Neuron (in vitro differentiated cells): ENCODE results near the gene PACRG.

Experiments
- H2AFZ ChIP-seq: one replicate; pipeline ENCODE4 v1.6.1; 2013; ENCODE audit warnings: low read depth, mild to moderate bottlenecking, inconsistent platforms, low read length, moderate library complexity
- H3K27me3 ChIP-seq: one replicate; pipeline ENCODE4 v1.6.1; 2013; ENCODE audit warnings: low read length; ENCODE audit not compliant: insufficient read depth
- H3K36me3 ChIP-seq: one replicate; pipeline ENCODE4 v1.6.1; 2013; ENCODE audit warnings: low read length; ENCODE audit not compliant: insufficient read depth
- H3K4me1 ChIP-seq: one replicate; pipeline ENCODE4 v1.6.1; 2013; ENCODE audit warnings: low read length; ENCODE audit not compliant: insufficient read depth
- H3K4me3 ChIP-seq: 2 replicates; pipeline ENCODE4 v1.5.1; 2013; ENCODE audit warnings: mild to moderate bottlenecking, low read length, moderate library complexity
- H3K9me3 ChIP-seq: one replicate; pipeline ENCODE4 v1.6.1; 2013; ENCODE audit warnings: low read length

PACRG gene

DNA sequence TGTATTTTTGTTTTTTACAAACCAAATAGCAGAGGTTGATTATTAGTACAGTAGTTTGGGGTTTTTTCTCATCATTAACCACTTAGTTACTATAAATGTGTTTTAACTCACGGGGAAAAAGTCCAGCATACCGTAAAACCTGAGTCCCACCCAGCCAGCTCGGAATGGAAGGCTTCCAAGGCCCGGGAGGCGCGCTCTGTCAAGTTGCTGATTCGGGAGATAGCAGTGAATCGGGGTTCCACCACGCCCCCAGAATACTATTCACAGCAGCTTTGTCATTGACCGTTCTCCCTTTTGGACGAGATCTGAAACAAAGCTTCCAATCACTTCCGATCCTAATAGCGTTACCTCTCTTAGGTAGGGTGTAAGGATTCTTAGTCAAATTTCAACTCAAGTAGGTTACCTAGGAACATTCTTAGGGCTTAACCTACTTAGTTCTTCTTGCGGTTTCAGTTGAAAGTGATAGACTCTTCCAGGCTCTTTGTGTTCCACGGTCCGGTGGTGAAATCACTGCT lies 453.9 kb downstream of the PACRG start:
- H2AFZ ChIP-seq, result no peak overlapping the region
- no peak overlapping the region for H3K4me3 ChIP-seq
- H3K27me3 ChIP-seq, result no peaks in the 10 kb centered on the region
- peaks cover 14% of the 10 kb centered on the region for H3K4me1 ChIP-seq
- no peaks in the 10 kb centered on the region for H3K36me3 ChIP-seq
- H3K9me3 ChIP-seq, result no peaks in the 10 kb centered on the region

DNA sequence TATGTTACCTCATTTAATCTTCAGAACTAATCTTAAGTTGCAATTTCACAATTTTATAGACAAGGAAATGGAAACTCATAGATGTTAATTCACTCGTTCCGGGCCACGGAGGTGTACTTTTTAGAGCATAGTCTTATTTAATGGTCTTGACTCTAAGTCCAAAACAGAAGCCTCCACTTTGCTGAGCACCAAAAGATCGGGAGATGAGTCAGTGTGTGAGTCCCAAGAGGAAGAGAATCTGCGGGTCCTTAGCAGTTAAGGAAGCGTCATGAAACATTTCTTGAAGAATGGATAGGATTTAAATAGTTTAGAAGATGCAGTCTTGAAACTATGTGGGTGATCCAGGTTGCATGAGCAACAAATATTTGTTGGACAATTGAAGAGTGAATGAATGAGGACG lies 454.9 kb downstream of the PACRG start:
- Histone ChIP-seq H3K9me3 (no peaks in the 10 kb centered on the region), H3K4me1 (peaks cover 14% of the 10 kb centered on the region), H2AFZ (no peak overlapping the region), H3K4me3 (no peak overlapping the region), H3K36me3 (no peaks in the 10 kb centered on the region), H3K27me3 (no peaks in the 10 kb centered on the region)

DNA sequence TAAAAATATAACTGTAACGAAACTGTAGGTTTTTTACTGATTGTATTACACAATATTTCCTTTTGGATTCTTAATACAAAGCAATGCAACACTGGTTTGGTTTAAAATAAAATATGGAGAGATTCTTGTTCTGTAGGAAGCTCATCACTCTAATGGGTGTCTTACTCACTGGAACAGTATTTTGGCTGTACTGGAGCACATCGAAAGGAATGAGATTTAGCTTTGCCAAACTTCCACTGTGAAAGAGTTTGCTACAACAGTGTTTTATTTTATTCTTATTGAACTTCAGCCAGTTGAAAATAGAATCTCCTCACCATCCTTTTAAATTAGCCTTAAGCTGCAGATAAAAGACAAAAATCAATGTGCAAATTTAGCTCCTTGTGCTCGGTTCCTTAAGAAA lies 456.0 kb downstream of the PACRG start:
- no peaks in the 10 kb centered on the region for H3K27me3 ChIP-seq
- no peak overlapping the region for H3K4me3 ChIP-seq

DNA sequence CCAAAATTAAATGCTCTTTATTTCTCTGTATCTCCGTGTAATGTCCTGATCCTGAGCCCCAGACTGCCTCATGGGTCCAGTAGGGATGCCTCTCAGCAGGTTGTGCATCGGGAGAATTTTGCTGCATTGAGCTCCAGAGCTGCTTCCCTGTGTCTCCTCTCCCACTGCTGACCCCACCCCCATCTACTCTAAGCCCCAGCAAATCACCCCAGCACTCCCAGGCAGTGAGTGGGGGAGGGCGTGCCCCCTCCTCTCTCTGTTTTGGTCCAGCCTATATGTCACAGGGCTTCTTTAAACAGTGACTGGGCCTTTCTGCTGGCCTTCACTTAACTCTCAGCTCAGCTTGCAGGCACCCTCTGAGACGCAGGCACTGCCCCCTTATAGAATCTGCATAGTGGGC lies 458.0 kb downstream of the PACRG start:
- Histone ChIP-seq H3K9me3 (peaks cover 2% of the 10 kb centered on the region), H3K36me3 (no peaks in the 10 kb centered on the region), H3K4me3 (no peak overlapping the region), H2AFZ (no peak overlapping the region), H3K27me3 (no peaks in the 10 kb centered on the region), H3K4me1 (peaks cover 22% of the 10 kb centered on the region)

More for the DNA sequence above, 456.0 kb downstream of the PACRG start:
- Histone ChIP-seq H3K9me3 (no peaks in the 10 kb centered on the region), H2AFZ (no peak overlapping the region), H3K4me1 (peaks cover 20% of the 10 kb centered on the region), H3K36me3 (no peaks in the 10 kb centered on the region)

DNA sequence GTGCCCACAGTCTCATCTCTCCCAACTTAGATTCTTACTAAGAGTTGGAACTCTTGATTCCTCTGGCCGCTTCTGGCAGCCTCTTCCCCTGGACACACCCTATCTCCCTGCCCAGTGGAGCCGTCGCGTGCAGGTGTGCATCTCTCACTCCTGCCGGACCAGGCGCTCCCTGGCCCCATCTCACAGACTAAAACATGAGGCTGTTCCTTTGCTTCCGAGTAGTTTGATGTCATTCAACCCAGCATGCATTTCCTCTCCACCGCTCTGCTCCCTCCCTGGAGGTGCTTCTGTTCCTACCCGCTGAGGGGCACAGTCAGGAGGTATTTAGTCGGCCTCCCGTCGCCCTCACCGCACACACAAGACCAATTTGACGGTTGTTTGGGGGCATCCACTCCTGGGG lies 458.8 kb downstream of the PACRG start:
- Histone ChIP-seq H3K36me3 (no peaks in the 10 kb centered on the region), H3K4me3 (no peak overlapping the region), H2AFZ (no peak overlapping the region), H3K27me3 (no peaks in the 10 kb centered on the region), H3K4me1 (peaks cover 17% of the 10 kb centered on the region), H3K9me3 (peaks cover 4% of the 10 kb centered on the region)

DNA sequence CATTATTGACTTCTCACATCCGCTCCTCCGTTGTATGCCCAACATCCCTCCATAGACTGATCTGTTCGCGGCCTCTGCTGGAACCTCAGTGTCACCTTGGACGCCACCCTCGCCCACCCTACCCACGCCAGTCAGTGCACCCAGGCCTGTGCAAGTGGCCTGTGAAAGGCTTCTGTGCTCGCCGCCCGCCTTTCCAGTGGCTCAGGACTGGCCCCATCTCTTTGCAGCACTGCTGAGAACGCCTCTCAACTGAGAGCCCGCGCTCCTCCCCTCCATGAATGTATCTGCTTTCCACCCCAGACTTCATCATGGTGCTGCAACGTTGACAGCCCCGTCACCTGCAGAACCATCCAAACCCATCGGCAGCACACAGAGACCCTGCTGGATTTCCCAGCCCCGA lies 459.4 kb downstream of the PACRG start:
- Histone ChIP-seq H3K36me3 (no peaks in the 10 kb centered on the region), H2AFZ (no peak overlapping the region), H3K4me3 (no peak overlapping the region), H3K9me3 (peaks cover 4% of the 10 kb centered on the region), H3K27me3 (no peaks in the 10 kb centered on the region), H3K4me1 (peaks cover 22% of the 10 kb centered on the region)

DNA sequence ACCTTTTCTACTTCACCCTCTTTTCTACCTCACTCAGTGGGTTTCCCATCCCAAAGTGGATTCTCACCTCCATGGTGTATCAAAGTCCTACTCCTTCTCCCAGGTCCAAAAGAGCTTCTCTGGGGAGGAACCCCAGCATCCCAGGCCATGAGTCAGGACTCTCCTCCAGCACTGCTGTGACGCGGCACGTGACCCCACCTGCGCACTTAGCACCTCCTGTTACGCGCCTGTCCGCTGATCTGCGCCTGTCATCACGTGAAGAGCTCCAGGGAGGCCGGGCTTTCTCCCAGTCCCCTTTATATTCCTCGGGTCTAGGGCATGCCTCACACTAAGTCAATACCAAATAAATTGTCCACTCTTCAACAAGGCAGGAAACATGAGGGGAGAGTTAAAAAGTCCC lies 459.8 kb downstream of the PACRG start:
- peaks cover 26% of the 10 kb centered on the region for H3K4me1 ChIP-seq
- no peaks in the 10 kb centered on the region for H3K27me3 ChIP-seq
- no peak overlapping the region for H3K4me3 ChIP-seq
- H2AFZ ChIP-seq, result no peak overlapping the region
- H3K9me3 ChIP-seq, result peaks cover 4% of the 10 kb centered on the region
- no peaks in the 10 kb centered on the region for H3K36me3 ChIP-seq

DNA sequence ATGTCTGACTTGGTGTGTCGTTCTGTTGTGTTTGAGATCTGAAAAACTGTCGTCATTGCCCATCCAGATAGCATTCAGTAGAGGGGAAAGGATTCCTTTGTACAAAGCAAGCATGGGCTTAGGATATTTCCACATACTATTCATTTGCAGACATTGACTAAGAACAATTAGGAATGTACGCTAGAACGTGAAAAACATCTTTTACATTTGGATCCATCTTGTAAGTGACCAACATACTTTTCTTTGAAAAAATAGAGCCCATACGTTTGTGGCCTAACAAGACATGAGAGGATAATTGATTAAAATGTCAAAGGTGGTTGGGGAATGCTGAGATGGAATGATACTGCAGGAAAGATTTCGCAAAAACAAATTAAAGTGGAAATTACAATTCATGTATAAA lies 461.0 kb downstream of the PACRG start:
- Histone ChIP-seq H3K4me1 (peaks cover 26% of the 10 kb centered on the region), H3K4me3 (no peak overlapping the region), H3K27me3 (no peaks in the 10 kb centered on the region), H3K36me3 (no peaks in the 10 kb centered on the region), H2AFZ (no peak overlapping the region), H3K9me3 (peaks cover 4% of the 10 kb centered on the region)

DNA sequence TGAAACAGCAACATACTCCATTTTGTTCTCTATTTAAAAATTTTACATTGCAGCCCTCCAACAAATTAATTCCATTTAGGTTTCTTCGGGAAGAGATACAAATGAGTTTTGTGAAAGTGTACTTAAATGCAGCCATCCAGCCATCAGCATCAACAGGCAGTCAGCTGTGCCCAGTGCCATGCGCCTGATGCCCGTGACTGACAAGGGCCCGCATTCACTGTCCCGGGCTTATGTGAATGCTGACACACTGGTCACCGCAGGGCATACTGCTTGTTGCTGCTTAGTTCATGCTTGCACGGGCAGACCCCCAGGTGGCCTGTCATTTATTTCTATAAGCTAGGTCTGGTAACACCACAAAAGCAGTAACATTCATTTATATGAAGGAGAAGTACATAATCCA lies 461.8 kb downstream of the PACRG start:
- no peak overlapping the region for H2AFZ ChIP-seq
- peaks cover 26% of the 10 kb centered on the region for H3K4me1 ChIP-seq
- H3K36me3 ChIP-seq, result no peaks in the 10 kb centered on the region
- H3K4me3 ChIP-seq, result no peak overlapping the region
- no peaks in the 10 kb centered on the region for H3K27me3 ChIP-seq
- peaks cover 4% of the 10 kb centered on the region for H3K9me3 ChIP-seq

DNA sequence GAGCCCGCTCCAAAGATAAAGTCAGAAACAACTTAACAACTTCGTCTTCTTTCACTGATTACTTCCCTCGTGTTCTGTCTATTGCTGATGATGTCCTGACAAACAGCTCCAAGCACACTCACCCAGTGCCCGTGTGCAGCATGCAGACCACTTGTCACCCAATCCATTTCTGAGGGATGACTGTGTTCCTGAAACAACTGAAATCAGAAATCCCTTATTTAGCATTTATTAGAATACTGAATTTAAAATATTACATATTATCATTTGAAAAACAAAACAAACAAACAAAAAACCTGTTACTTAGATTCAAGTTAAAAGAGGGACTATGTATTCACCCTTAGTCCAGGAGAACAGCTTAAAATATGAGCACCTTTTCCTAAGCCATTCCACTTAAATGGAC lies 463.0 kb downstream of the PACRG start:
- Histone ChIP-seq H3K4me3 (no peak overlapping the region), H3K4me1 (peaks cover 23% of the 10 kb centered on the region), H3K36me3 (no peaks in the 10 kb centered on the region), H3K9me3 (peaks cover 4% of the 10 kb centered on the region), H3K27me3 (no peaks in the 10 kb centered on the region), H2AFZ (no peak overlapping the region)

DNA sequence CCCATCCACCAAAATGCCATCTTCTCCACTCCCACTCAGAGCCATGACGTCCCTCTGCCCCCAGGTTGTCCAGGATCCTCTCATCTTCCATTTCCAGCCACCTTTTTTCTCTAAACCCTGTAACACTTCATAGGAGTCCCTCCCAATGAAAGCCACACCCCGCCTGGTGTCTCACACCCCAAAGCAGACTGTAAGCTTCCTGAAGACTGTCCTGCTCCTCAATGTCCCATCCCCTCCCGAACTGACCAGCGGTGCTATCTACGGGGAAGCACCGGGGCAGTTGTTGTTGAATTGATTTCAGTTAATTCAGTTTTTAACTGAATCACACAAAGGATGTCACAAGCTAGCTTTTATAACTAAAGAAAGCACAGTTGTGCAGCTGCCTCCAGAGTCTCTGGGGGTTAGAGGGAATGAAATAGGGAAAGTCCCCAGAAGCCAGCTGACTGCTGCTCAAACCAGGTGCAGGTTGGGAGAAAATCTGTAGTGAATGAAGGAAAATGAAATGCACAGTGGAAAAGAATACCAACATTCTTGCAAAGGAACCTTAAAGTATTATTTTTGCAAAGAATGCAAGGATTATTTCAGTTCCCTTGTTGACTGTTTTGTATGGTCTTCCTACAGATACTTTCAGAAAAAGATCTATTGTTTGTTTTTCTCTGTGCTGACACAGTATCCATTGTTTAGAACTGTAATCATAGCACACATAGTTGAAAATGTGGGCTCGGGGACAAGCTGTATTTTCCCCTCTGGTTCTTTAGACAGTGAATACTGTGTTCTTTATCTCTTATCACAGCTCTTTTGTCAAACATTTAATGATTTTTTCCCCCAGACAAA lies 464.1 kb downstream of the PACRG start:
- Histone ChIP-seq H3K4me3 (no peak overlapping the region), H3K36me3 (no peaks in the 10 kb centered on the region), H3K9me3 (peaks cover 4% of the 10 kb centered on the region), H3K4me1 (peaks cover 17% of the 10 kb centered on the region), H3K27me3 (no peaks in the 10 kb centered on the region), H2AFZ (no peak overlapping the region)

DNA sequence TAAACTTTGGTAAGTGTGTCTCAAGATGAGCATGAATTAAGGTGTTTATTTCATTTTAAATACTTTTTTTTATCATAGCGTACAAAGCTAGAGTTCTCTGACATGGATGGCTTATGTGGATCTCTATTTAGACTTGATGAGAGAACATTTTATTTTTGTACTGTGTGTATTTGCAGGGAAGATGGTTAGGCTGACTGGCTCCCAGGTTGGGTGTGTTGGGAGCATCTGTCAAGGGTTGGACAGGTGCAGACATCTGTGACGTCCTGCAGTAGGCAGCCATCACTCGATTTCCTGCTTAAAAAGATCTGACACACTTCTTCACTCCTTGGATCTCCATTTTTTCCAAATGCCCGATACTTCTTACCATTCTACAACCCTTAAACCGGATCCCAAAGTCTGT lies 464.8 kb downstream of the PACRG start:
- H3K27me3 ChIP-seq, result no peaks in the 10 kb centered on the region
- H3K36me3 ChIP-seq, result no peaks in the 10 kb centered on the region
- H3K4me1 ChIP-seq, result peaks cover 17% of the 10 kb centered on the region
- H3K4me3 ChIP-seq, result no peak overlapping the region
- no peak overlapping the region for H2AFZ ChIP-seq
- H3K9me3 ChIP-seq, result peaks cover 4% of the 10 kb centered on the region

DNA sequence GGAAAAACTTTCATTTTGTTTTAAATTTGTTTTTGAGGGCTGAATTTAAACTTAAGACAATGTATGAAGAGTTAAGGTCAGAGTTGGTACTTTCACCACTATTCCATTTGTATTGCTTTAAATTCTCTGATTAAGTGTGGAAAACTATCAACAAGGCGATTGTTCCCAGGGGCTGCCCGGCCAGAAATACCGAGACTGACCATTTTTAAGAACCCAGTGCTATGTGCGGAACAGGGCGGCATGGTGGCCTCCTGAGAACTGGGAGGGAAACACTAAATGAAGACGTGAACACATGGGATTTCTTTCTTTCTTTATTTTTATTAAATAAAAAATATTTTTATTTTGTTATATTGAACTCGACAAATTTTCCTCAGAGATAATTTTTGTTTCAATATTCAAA lies 465.6 kb downstream of the PACRG start:
- peaks cover 16% of the 10 kb centered on the region for H3K4me1 ChIP-seq
- H3K9me3 ChIP-seq, result peaks cover 4% of the 10 kb centered on the region
- no peak overlapping the region for H3K4me3 ChIP-seq
- H3K36me3 ChIP-seq, result no peaks in the 10 kb centered on the region
- no peak overlapping the region for H2AFZ ChIP-seq
- no peaks in the 10 kb centered on the region for H3K27me3 ChIP-seq
